Hepatocyte (in vitro differentiated cells): ENCODE data around the gene TIFAB.

ENCODE experiments used
- CTCF ChIP-seq: fragments of 200-600 bp; sonication (generic); IDR thresholded peaks from 2 replicates; pipeline ENCODE4 v1.5.1; 2016; ENCODE audit warnings: antibody characterized with exemption, mild to moderate bottlenecking; ENCODE audit not compliant: poor library complexity
- EZH2 ChIP-seq: fragments of 200-600 bp; sonication (generic); IDR thresholded peaks from 2 replicates; pipeline ENCODE4 v1.6.1; 2016; ENCODE audit warnings: antibody characterized with exemption, mild to moderate bottlenecking, borderline replicate concordance
- EZH2phosphoT487 ChIP-seq: fragments of 200-600 bp; sonication (generic); IDR thresholded peaks from one replicate; pipeline ENCODE4 v1.6.1; 2018; ENCODE audit warnings: antibody characterized with exemption, mild to moderate bottlenecking, low read depth, moderate library complexity; ENCODE audit not compliant: unreplicated experiment, severe bottlenecking

- TF ChIP-seq EZH2 (no peak), CTCF (no peak), EZH2phosphoT487 (no peak)
These were observed 34.9 kb upstream of the TIFAB start for GRCh38 chr5:135487037-135487395.
